IMR-90 (cell line): Measurements from ENCODE around the gene ABHD17A. TPM values are rescaled to one million over a fixed set of nuclear protein-coding genes. Genes with fewer than 3 reads are reported as not detected.
A peak's percentile ranks its signal among the peaks of the same experiment; 100 is the strongest.

Experiments used
- ATAC-seq: fragments of 200-7000 bp; cut with Tn5 transposase; 2 replicates; pipeline ENCODE4 v1.9.1; 2020; ENCODE audit warnings: low read depth, mild to moderate bottlenecking, moderate library complexity
- BruUV-seq: library from RNA; stranded (reverse); fragments of 400-500 nt; replicated peaks from 2 replicates; lab custom pipeline; 2021; lab: Mats Ljungman, UMichigan
- CTCF ChIA-PET: fragments of 300-600 bp; formaldehyde crosslinking; extraction: SDS; loops from one replicate; lab custom pipeline; 2021; ENCODE audit warnings: antibody characterized with exemption; lab: Yijun Ruan, JAX
- POLR2A ChIA-PET: fragments of 300-600 bp; sonication (Branson Sonifier 250); formaldehyde crosslinking; loops from one replicate; lab custom pipeline; 2022; ENCODE audit warnings: antibody characterized with exemption; ENCODE audit not compliant: unreplicated experiment; lab: Charles Lee
- DNase-seq: peaks from one replicate; pipeline ENCODE4 v3.0.0; 2013
- H2AFZ ChIP-seq: replicated peaks from 2 replicates; pipeline ENCODE3; 2013; ENCODE audit warnings: low read length, mild to moderate bottlenecking; ENCODE audit not compliant: poor library complexity
- H2AK5ac ChIP-seq: 2 replicates; pipeline ENCODE4 v1.6.1; 2013; ENCODE audit warnings: low read depth, low read length, inconsistent platforms
- H2AK9ac ChIP-seq: replicated peaks from 2 replicates; pipeline ENCODE3; 2013; ENCODE audit warnings: mild to moderate bottlenecking, low read depth, low read length, moderate library complexity; ENCODE audit not compliant: poor library complexity
- H2BK120ac ChIP-seq: 2 replicates; pipeline ENCODE4 v1.6.1; 2013; ENCODE audit warnings: low read depth, low read length, inconsistent platforms
- H2BK15ac ChIP-seq: 3 replicates; pipeline ENCODE4 v1.6.1; 2013; ENCODE audit warnings: low read depth, low read length, inconsistent platforms
- H2BK20ac ChIP-seq: 2 replicates; pipeline ENCODE4 v1.6.1; 2013; ENCODE audit warnings: low read depth, mild to moderate bottlenecking, inconsistent platforms, low read length, moderate library complexity
- H2BK5ac ChIP-seq: 2 replicates; pipeline ENCODE4 v1.6.1; 2013; ENCODE audit warnings: mild to moderate bottlenecking, low read depth, low read length, inconsistent platforms; ENCODE audit not compliant: poor library complexity, severe bottlenecking
- H3K14ac ChIP-seq: replicated peaks from 2 replicates; pipeline ENCODE4 v1.6.1; 2013; ENCODE audit warnings: low read depth, low read length, inconsistent platforms
- H3K18ac ChIP-seq: 2 replicates; pipeline ENCODE4 v1.6.1; 2013; ENCODE audit warnings: low read depth, low read length, control low read depth
- H3K23ac ChIP-seq: 2 replicates; pipeline ENCODE4 v1.6.1; 2013; ENCODE audit warnings: low read depth, low read length, inconsistent platforms
- H3K27ac ChIP-seq: 2 replicates; pipeline ENCODE4 v1.5.1; 2013; ENCODE audit warnings: mild to moderate bottlenecking, control low read depth, low read length; ENCODE audit not compliant: insufficient read depth
- H3K27me3 ChIP-seq: 2 replicates; pipeline ENCODE4 v1.6.1; 2013; ENCODE audit warnings: low read length; ENCODE audit not compliant: control insufficient read depth, insufficient read depth
- H3K36me3 ChIP-seq: 2 replicates; pipeline ENCODE4 v1.6.1; 2013; ENCODE audit warnings: low read length, mixed read lengths; ENCODE audit not compliant: control insufficient read depth, insufficient read depth
- H3K4ac ChIP-seq: 2 replicates; pipeline ENCODE4 v1.6.1; 2013; ENCODE audit warnings: low read depth, low read length, inconsistent platforms
- H3K4me1 ChIP-seq: 2 replicates; pipeline ENCODE4 v1.6.1; 2013; ENCODE audit warnings: low read length, mixed read lengths; ENCODE audit not compliant: control insufficient read depth, insufficient read depth
- H3K4me2 ChIP-seq: 2 replicates; pipeline ENCODE4 v1.6.1; 2013; ENCODE audit warnings: low read depth, mild to moderate bottlenecking, control low read depth, low read length, moderate library complexity
- H3K4me3 ChIP-seq: 2 replicates; pipeline ENCODE4 v1.5.1; 2013; ENCODE audit warnings: low read depth, mild to moderate bottlenecking, control low read depth, low read length, moderate library complexity; ENCODE audit not compliant: insufficient read depth
- H3K56ac ChIP-seq: 2 replicates; pipeline ENCODE4 v1.6.1; 2013; ENCODE audit warnings: low read length, inconsistent platforms; ENCODE audit not compliant: insufficient read depth; ENCODE audit errors: extremely low read depth
- H3K79me1 ChIP-seq, 2 experiments: 2 replicates each; pipeline ENCODE4 v1.6.1; 2013; ENCODE audit warnings: low read length in 2 of 2, inconsistent platforms in 1 of 2, low read depth in 1 of 2
- H3K9ac ChIP-seq: 2 replicates; pipeline ENCODE4 v1.6.1; 2013; ENCODE audit warnings: low read depth, low read length, control low read depth
- H3K9me1 ChIP-seq: 2 replicates; pipeline ENCODE4 v1.6.1; 2013; ENCODE audit warnings: low read length, inconsistent platforms; ENCODE audit not compliant: insufficient read depth
- H3K9me3 ChIP-seq: 2 replicates; pipeline ENCODE4 v1.6.1; 2013; ENCODE audit warnings: low read length; ENCODE audit not compliant: control insufficient read depth, insufficient read depth
- H4K20me1 ChIP-seq: 2 replicates; pipeline ENCODE4 v1.6.1; 2013; ENCODE audit warnings: low read length, inconsistent platforms; ENCODE audit not compliant: insufficient read depth
- H4K5ac ChIP-seq: 2 replicates; pipeline ENCODE4 v1.6.1; 2013; ENCODE audit warnings: mild to moderate bottlenecking, low read depth, low read length, control low read depth
- H4K8ac ChIP-seq, 2 experiments: 2 replicates each; pipeline ENCODE4 v1.6.1; 2013; ENCODE audit warnings: low read depth in 2 of 2, low read length in 2 of 2, control low read depth in 1 of 2, inconsistent platforms in 1 of 2
- H4K91ac ChIP-seq: 2 replicates; pipeline ENCODE4 v1.6.1; 2013; ENCODE audit warnings: low read depth, low read length, inconsistent platforms; ENCODE audit not compliant: insufficient read depth
- SMC3 ChIP-seq: fragments of 150-350 bp; IDR thresholded peaks from 2 replicates; pipeline ENCODE4 v1.6.1; 2016; ENCODE audit warnings: low read depth, mild to moderate bottlenecking, antibody characterized with exemption, low read length, moderate library complexity
- WGBS, 2 experiments: methylation state at CpG; one replicate each; pipeline versions ENCODE4 v1.1.5 to v1.1.7; 2013; ENCODE audit warnings: missing lambda C conversion rate in 2 of 2; ENCODE audit not compliant: insufficient read length in 1 of 2; ENCODE audit errors: extremely low coverage in 2 of 2; 5-methylcytosine and 5-hydroxymethylcytosine counted together
- dilution Hi-C: fragments of 300-500 bp; cut with HindIII; formaldehyde crosslinking; loops from one replicate; pipeline ENCODE4 v1.14.3; 2018; ENCODE audit warnings: low sequenced_read_pairs; ENCODE audit not compliant: unreplicated experiment
- in situ Hi-C: fragments of 300-500 bp; cut with MboI; formaldehyde crosslinking; loops from 3 replicates; pipeline ENCODE4 v1.14.3; 2019; ENCODE audit warnings: low sequenced_read_pairs, inconsistent platforms, mixed read lengths
- intact Hi-C: fragments of 100-400 bp; cut with micrococcal nuclease; formaldehyde crosslinking; loops from 2 replicates; pipeline ENCODE4 v1.10.0; 2022
- polyA plus RNA-seq, 3 experiments: library from polyadenylated mRNA; depleted of rRNA; stranded (reverse); fragments of >200 nt; gene quantifications; 2 replicates each; pipeline ENCODE4 v1.2.3, GENCODE V29; 2012; ENCODE audit warnings: low replicate concordance in 1 of 3
- total RNA-seq: library from RNA; depleted of rRNA; stranded (reverse); fragments of >200 nt; gene quantifications from 2 replicates; pipeline ENCODE4 v1.2.3, GENCODE V29; 2012

Gene ABHD17A
- total and polyA plus RNA-seq, 2 of the 4 experiments (the other 2 are of a cell fraction) = 37.8 to 76.2 TPM

DNA sequence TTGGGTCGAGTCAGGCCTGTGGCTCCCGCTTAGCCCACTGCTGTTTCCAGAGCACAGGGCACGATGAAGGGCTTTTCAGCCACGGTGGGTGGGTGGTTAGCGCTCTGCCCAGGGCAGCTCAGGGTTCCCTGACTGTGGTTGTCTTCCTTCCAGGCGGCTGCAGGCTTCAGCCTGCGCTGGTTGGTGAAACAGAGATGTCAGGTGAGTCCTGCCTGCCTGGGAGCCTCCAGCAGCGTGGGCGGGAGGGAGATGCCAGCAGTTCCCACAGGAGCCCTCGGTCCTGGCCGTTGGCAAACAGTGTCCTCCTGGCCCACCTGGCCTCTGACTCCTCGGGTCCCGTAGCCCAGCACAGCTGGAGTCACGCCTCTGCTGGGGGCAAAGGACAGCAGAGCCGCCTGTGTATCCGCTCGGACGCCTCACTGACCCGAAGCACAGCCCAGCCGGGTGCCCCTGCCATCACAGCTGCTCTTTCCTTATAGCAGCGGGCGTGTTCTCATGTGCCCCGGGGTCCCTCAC is 29.6 kb upstream of the ABHD17A start:
- ChIA-PET CTCF (no interaction called here), POLR2A (no interaction called here)
- Histone ChIP-seq H3K23ac (no peak overlapping the region), H3K14ac (no peak overlapping the region), H3K4me2 (no peak overlapping the region), H3K4me3 (no peak overlapping the region), H3K56ac (no peak overlapping the region), H3K9ac (no peak overlapping the region), H4K8ac (no peak overlapping the region), H2AK5ac (no peak overlapping the region), H3K4me1 (peaks cover 3% of the 10 kb centered on the region; the same call in 1 of the 2 replicates), H3K9me1 (no peaks in the 10 kb centered on the region), H3K9me3 (no peaks in the 10 kb centered on the region), H3K36me3 (peaks cover 35% of the 10 kb centered on the region), H4K91ac (no peak overlapping the region), H4K20me1 (peaks cover 41% of the 10 kb centered on the region), H2BK15ac (no peak overlapping the region), H2BK20ac (no peak overlapping the region), H2AFZ (no peak overlapping the region), H3K4ac (no peak overlapping the region), H2BK120ac (no peak overlapping the region), H3K27ac (no peak overlapping the region), H3K18ac (no peak overlapping the region), H2AK9ac (peak overlapping the region; percentile 25), H4K5ac (no peak overlapping the region), H3K27me3 (no peaks in the 10 kb centered on the region), H3K79me1 (peaks cover 3 to 47% of the 10 kb centered on the region in 2 experiments; a peak in 3 of 4 replicates), H2BK5ac (no peak overlapping the region)
- intact Hi-C loops = no loop called here
- 96% methylated on average over 10 of the region's 23 CpGs; no CpG with 5 or more reads in 1 of the 2 experiments for WGBS, 2 experiments
- DNase-seq (no peak), ATAC-seq (no peak)
- no TSS peak for BruUV-seq
- TF ChIP-seq SMC3 = no peak
- dilution Hi-C loops = no loop called here
- in situ Hi-C loops = no loop called here
